ENCODE results near the gene PAX8. TPM values are rescaled to one million over a fixed set of nuclear protein-coding genes. Genes with fewer than 3 reads are reported as not detected.
"Not testable (repeated sequence)": the region's sequence is repeated elsewhere in the genome, so short reads cannot be mapped to it uniquely, and the experiment has no call there.

Gene PAX8
- total and polyA plus RNA-seq, 10 donors: 0.06 to 2.8 (median 1.0) TPM

DNA sequence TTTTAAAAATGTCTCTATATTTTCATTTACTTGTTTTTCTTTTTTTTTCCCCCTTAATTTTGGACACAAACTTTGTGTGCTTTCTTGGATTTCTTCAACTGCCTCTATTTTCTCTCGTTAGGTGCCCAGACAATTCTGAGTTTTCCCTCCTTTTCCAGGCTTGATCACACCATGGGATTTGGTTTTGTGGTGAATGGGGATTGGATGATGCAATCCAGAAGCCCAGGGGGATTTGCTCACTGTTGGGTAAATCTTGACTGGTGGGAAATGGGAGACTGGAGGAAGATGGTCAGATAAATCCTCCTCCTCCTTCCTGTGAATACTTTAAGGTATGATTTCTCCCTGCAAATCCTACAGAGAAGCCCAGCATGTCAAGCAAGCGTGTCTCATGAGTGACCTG lies 19.5 kb upstream of the PAX8 start:
- H3K4me3 ChIP-seq: no peak overlapping the region
- intact Hi-C loops (cut with DNase I; ENCODE audit: low total_unique reads): no loop called here
- H3K27ac ChIP-seq: no peak overlapping the region

DNA sequence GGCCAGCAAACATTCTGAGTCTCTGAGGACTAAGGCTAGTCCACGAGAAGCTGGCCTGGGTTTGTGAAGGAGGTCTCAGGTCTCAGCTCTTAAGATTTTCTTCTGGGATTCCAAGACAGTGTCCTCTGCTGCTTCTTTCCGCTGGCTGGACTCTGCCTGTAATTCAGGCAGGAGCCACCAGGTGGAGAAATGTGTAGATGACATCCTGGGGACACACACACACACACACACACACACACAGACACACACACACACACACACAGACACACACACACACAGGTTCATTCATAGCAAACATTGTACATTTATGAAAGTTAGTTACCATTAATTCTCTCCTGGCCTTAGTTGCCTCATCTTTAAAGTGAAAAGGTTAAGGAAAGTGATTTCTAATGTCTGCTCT lies 18.9 kb upstream of the PAX8 start:
- H3K36me3 ChIP-seq; H3K9me3 ChIP-seq; intact Hi-C loops (cut with DNase I; ENCODE audit: low total_unique reads); H3K27ac ChIP-seq; DNase-seq; H3K4me1 ChIP-seq; H3K27me3 ChIP-seq (replicated peaks in 1 of 7); H3K4me3 ChIP-seq: not testable (repeated sequence)
- TF ChIP-seq, protein P1, sequence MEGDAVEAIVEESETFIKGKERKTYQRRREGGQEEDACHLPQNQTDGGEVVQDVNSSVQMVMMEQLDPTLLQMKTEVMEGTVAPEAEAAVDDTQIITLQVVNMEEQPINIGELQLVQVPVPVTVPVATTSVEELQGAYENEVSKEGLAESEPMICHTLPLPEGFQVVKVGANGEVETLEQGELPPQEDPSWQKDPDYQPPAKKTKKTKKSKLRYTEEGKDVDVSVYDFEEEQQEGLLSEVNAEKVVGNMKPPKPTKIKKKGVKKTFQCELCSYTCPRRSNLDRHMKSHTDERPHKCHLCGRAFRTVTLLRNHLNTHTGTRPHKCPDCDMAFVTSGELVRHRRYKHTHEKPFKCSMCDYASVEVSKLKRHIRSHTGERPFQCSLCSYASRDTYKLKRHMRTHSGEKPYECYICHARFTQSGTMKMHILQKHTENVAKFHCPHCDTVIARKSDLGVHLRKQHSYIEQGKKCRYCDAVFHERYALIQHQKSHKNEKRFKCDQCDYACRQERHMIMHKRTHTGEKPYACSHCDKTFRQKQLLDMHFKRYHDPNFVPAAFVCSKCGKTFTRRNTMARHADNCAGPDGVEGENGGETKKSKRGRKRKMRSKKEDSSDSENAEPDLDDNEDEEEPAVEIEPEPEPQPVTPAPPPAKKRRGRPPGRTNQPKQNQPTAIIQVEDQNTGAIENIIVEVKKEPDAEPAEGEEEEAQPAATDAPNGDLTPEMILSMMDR (IDR thresholded peaks at IDR 0.05 in 8 of 11, conservative IDR thresholded peaks at IDR 0.05 in 3 of 11): peak in 3 of 11 experiments; percentile 27 to 41 (median 31)
- 14 to 57% (median 20%) methylated on average over 2 of the region's 2 CpGs for WGBS, 5 donors

More for the DNA sequence above, 19.5 kb upstream of the PAX8 start:
- Histone ChIP-seq H3K4me1 (no peaks in the 10 kb centered on the region), H3K27me3 (replicated peaks in 1 of 7) (no peaks in the 10 kb centered on the region), H3K36me3 (no peaks in the 10 kb centered on the region), H3K9me3 (no peaks in the 10 kb centered on the region)
- no peak for TF ChIP-seq POLR2AphosphoS5 (IDR thresholded peaks at IDR 0.05)
- TF ChIP-seq POLR2A (IDR thresholded peaks at IDR 0.05): no peak
- TF ChIP-seq, protein P1 (IDR thresholded peaks at IDR 0.05 in 8 of 11, conservative IDR thresholded peaks at IDR 0.05 in 3 of 11): no peak
- WGBS, 5 donors: 83 to 96% (median 86%) methylated on average over 2 of the region's 2 CpGs
- no peak for DNase-seq

DNA sequence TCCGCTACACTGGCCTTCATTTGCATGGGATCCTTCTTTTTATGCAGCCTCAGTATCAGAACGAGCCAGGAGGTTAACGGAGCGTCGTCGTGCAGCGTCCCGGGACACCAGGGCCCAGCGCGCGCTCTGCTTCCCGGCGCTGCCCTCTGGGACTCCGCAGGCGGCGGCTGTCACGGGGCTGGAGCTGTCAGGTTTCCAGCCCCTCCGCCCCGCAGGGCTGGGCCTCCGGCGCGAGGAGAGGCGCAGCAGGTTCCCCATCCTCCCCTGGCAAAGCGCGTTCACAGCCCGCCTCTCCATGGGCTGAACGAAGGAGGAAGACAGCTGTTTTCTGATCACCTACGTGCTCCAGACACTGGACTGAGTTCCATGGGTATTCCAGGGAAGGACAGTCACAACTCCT lies 12.5 kb upstream of the PAX8 start:
- intact Hi-C loops (cut with DNase I; ENCODE audit: low total_unique reads): no loop called here
- no peak for TF ChIP-seq POLR2A (IDR thresholded peaks at IDR 0.05)
- TF ChIP-seq, protein P1 (IDR thresholded peaks at IDR 0.05 in 8 of 11, conservative IDR thresholded peaks at IDR 0.05 in 3 of 11): no peak
- TF ChIP-seq POLR2AphosphoS5 (IDR thresholded peaks at IDR 0.05): no peak
- WGBS, 5 donors: 23 to 43% (median 34%) methylated on average over 20 to 28 of the region's 28 CpGs
- Histone ChIP-seq H3K4me1 (no peaks in the 10 kb centered on the region), H3K27me3 (replicated peaks in 1 of 7) (peaks cover 0 to 22% (median 5%) of the 10 kb centered on the region in 7 donors), H3K4me3 (no peak overlapping the region), H3K9me3 (no peaks in the 10 kb centered on the region), H3K36me3 (no peaks in the 10 kb centered on the region), H3K27ac (no peak overlapping the region)
- DNase-seq: no peak

DNA sequence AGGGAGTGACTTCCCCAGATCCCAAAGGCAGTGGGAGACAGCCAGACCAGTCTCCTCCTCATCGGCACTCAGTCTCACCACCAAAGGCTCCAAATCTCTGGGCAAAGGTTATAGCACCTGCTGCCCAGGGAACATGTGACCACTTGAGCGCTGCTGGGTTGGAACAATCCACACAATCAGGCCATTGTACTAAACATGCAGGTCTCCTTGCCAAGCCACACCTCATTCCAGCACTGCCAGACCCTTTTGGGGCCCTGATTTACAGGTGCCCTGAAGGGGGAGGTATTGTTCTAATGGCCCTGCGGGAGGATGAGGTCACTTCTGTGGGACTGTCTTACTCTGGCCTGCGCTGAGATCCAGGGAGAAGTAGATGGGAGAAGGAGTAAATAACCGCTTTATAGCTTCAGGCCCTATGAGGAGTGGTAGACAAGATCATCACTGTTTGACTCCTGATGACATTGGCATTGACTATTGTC lies 10.0 kb upstream of the PAX8 start:
- H3K36me3 ChIP-seq; H3K4me3 ChIP-seq; H3K27ac ChIP-seq; H3K9me3 ChIP-seq; intact Hi-C loops (cut with DNase I; ENCODE audit: low total_unique reads); DNase-seq: not testable (repeated sequence)
- 86 to 94% (median 91%) methylated on average over 3 to 5 of the region's 5 CpGs for WGBS, 5 donors
- peaks cover 0 to 12% (median under 1%) of the 10 kb centered on the region in 6 donors for H3K4me1 ChIP-seq
- peaks cover 0 to 22% (median 5%) of the 10 kb centered on the region in 7 donors for H3K27me3 ChIP-seq (replicated peaks in 1 of 7)

DNA sequence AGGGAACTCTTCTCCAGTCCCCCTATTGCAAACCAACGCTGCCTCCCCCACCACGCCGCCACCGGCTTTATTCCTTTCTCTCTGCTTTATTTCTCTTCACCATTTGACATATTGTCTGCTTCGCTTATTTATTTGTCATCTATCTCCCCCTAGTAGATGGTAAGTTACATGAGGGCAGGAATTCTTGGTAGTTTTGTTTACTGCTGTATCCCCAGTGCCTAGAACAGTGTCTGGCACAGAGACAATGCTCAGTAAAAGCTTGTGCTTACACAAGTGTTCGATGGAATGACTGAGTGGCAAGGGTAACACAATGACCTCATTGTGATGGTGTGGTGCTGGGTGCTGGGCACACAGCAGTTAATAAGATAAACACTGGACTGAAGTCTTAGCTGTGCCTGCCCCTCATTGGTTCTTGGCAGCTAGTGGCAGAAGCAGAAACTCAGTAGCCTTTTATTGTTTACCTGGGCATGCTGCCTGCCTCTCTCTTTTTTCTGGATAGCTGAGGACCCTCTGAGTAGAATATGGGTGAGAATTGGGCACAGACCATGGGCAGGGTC lies 9.5 kb upstream of the PAX8 start:
- H3K27ac ChIP-seq; DNase-seq; H3K9me3 ChIP-seq; H3K4me3 ChIP-seq; intact Hi-C loops (cut with DNase I; ENCODE audit: low total_unique reads); H3K36me3 ChIP-seq: not testable (repeated sequence)
- Histone ChIP-seq H3K27me3 (replicated peaks in 1 of 7) (peaks cover 0 to 22% (median 5%) of the 10 kb centered on the region in 7 donors), H3K4me1 (peaks cover 0 to 18% (median 4%) of the 10 kb centered on the region in 6 donors)
- WGBS, 5 donors: 28 to 49% (median 47%) methylated on average over 4 to 6 of the region's 6 CpGs
